ENCODE data around the gene HP.

HP gene

DNA sequence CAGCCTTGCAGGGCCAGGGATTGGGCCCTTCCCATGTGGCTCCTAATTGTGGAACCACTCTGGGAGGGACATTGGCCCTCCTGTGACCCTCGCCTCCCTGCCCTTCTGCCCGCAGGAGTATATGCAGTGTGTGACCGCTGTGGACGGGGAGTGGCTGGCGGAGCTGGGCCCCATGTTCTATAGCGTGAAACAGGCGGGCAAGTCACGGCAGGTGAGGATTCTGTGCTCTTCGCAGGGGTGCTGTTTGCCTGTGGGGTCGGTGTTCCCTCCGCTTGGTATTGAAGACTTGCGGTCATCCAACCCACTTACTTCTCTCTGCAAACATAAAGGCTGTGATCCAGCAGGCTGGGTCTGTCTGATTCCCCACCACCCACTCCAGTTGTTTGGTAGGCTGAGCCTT is 55.0 kb downstream of the HP start:
- H3K27ac ChIP-seq (replicated peaks): no peak overlapping the region
- H3K4me3 ChIP-seq (replicated peaks; ENCODE audit: insufficient read depth, low read length): no peak overlapping the region
- no peaks in the 10 kb centered on the region for H3K27me3 ChIP-seq (ENCODE audit: insufficient read depth, poor library complexity, severe bottlenecking)
- TF ChIP-seq GABPA (IDR thresholded peaks at IDR 0.05; ENCODE audit: low read depth): no peak
- TF ChIP-seq POLR2AphosphoS5 (IDR thresholded peaks at IDR 0.05; ENCODE audit: low read depth): no peak
- no peak for TF ChIP-seq SPI1 (IDR thresholded peaks at IDR 0.05; ENCODE audit: borderline replicate concordance, low read depth)
- TF ChIP-seq, protein P1, sequence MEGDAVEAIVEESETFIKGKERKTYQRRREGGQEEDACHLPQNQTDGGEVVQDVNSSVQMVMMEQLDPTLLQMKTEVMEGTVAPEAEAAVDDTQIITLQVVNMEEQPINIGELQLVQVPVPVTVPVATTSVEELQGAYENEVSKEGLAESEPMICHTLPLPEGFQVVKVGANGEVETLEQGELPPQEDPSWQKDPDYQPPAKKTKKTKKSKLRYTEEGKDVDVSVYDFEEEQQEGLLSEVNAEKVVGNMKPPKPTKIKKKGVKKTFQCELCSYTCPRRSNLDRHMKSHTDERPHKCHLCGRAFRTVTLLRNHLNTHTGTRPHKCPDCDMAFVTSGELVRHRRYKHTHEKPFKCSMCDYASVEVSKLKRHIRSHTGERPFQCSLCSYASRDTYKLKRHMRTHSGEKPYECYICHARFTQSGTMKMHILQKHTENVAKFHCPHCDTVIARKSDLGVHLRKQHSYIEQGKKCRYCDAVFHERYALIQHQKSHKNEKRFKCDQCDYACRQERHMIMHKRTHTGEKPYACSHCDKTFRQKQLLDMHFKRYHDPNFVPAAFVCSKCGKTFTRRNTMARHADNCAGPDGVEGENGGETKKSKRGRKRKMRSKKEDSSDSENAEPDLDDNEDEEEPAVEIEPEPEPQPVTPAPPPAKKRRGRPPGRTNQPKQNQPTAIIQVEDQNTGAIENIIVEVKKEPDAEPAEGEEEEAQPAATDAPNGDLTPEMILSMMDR (IDR thresholded peaks at IDR 0.05; ENCODE audit: insufficient read depth, low read length): no peak
- TF ChIP-seq, protein P2, sequence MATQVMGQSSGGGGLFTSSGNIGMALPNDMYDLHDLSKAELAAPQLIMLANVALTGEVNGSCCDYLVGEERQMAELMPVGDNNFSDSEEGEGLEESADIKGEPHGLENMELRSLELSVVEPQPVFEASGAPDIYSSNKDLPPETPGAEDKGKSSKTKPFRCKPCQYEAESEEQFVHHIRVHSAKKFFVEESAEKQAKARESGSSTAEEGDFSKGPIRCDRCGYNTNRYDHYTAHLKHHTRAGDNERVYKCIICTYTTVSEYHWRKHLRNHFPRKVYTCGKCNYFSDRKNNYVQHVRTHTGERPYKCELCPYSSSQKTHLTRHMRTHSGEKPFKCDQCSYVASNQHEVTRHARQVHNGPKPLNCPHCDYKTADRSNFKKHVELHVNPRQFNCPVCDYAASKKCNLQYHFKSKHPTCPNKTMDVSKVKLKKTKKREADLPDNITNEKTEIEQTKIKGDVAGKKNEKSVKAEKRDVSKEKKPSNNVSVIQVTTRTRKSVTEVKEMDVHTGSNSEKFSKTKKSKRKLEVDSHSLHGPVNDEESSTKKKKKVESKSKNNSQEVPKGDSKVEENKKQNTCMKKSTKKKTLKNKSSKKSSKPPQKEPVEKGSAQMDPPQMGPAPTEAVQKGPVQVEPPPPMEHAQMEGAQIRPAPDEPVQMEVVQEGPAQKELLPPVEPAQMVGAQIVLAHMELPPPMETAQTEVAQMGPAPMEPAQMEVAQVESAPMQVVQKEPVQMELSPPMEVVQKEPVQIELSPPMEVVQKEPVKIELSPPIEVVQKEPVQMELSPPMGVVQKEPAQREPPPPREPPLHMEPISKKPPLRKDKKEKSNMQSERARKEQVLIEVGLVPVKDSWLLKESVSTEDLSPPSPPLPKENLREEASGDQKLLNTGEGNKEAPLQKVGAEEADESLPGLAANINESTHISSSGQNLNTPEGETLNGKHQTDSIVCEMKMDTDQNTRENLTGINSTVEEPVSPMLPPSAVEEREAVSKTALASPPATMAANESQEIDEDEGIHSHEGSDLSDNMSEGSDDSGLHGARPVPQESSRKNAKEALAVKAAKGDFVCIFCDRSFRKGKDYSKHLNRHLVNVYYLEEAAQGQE (IDR thresholded peaks at IDR 0.05; ENCODE audit: insufficient replicate concordance, low read depth): no peak
- DNase-seq (ENCODE audit: low read depth in 1 of 2, low spot score in 1 of 2): no peak

DNA sequence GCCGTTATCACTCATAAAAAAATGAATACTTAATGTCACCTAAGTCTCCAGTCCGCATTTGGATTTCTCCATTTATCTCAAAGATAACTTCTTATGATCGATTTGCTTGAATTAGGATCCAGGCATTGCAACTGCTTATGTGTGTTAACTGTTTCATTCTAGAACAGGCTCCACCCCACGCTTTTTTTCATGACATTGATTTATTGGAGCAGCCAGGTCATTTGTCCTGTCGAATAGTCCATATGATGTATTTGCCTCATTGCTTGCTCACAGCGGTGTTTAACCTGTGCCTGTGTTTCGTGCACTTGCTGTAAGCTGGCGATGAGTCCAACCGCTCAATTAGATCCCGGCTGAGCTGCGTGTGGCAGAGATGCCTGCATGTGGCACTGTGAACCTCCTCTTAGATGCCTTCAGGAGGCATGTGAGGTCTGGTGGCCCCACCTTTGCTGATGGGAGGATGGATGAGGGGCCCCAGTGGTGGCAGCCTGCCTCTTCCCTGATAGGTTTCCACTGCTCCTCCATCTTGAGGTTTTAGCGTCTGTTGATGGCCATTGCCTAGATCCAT is 55.7 kb downstream of the HP start:
- no peak overlapping the region for H3K27ac ChIP-seq (replicated peaks)
- no peak overlapping the region for H3K4me3 ChIP-seq (replicated peaks; ENCODE audit: insufficient read depth, low read length)
- no peaks in the 10 kb centered on the region for H3K27me3 ChIP-seq (ENCODE audit: insufficient read depth, poor library complexity, severe bottlenecking)
- TF ChIP-seq, protein P1 (IDR thresholded peaks at IDR 0.05; ENCODE audit: insufficient read depth, low read length): no peak
- TF ChIP-seq SPI1 (IDR thresholded peaks at IDR 0.05; ENCODE audit: borderline replicate concordance, low read depth) (no peak), GABPA (IDR thresholded peaks at IDR 0.05; ENCODE audit: low read depth) (no peak), POLR2AphosphoS5 (IDR thresholded peaks at IDR 0.05; ENCODE audit: low read depth) (no peak)
- TF ChIP-seq, protein P2 (IDR thresholded peaks at IDR 0.05; ENCODE audit: insufficient replicate concordance, low read depth): no peak
- DNase-seq (ENCODE audit: low read depth in 1 of 2, low spot score in 1 of 2): no peak

Measured in HL-60 (cell line).